Mesendoderm (in vitro differentiated cells): ENCODE measurements around the gene TRAF7.

Source experiments
- DNase-seq: peaks from one replicate; pipeline ENCODE4 v3.0.0; 2013
- H2AK5ac ChIP-seq: 2 replicates; pipeline ENCODE4 v1.6.1; 2013; ENCODE audit warnings: low read length, inconsistent platforms
- H2BK120ac ChIP-seq: 2 replicates; pipeline ENCODE4 v1.6.1; 2013; ENCODE audit warnings: low read depth, mild to moderate bottlenecking, low read length, moderate library complexity, mixed read lengths
- H2BK15ac ChIP-seq: replicated peaks from 2 replicates; pipeline ENCODE4 v1.6.1; 2013; ENCODE audit warnings: low read depth, mild to moderate bottlenecking, moderate library complexity
- H2BK5ac ChIP-seq: 2 replicates; pipeline ENCODE4 v1.6.1; 2013; ENCODE audit warnings: low read length, inconsistent platforms
- H3K18ac ChIP-seq: 2 replicates; pipeline ENCODE4 v1.6.1; 2013; ENCODE audit warnings: mild to moderate bottlenecking, low read length, mixed read lengths
- H3K23ac ChIP-seq: one replicate; pipeline ENCODE4 v1.6.1; 2013; ENCODE audit warnings: low read length
- H3K27ac ChIP-seq: 2 replicates; pipeline ENCODE4 v1.5.1; 2013; ENCODE audit warnings: low read depth, mild to moderate bottlenecking, inconsistent platforms, low read length, moderate library complexity
- H3K27me3 ChIP-seq: 2 replicates; pipeline ENCODE4 v1.6.1; 2013; ENCODE audit warnings: low read length, control low read depth, mild to moderate bottlenecking, inconsistent platforms; ENCODE audit not compliant: insufficient read depth, poor library complexity
- H3K36me3 ChIP-seq: 2 replicates; pipeline ENCODE4 v1.6.1; 2013; ENCODE audit warnings: low read length, inconsistent platforms; ENCODE audit not compliant: control insufficient read depth, insufficient read depth
- H3K4ac ChIP-seq: one replicate; pipeline ENCODE4 v1.6.1; 2013; ENCODE audit warnings: low read depth, mild to moderate bottlenecking, low read length, moderate library complexity
- H3K4me1 ChIP-seq: 2 replicates; pipeline ENCODE4 v1.6.1; 2013; ENCODE audit warnings: low read depth, low read length, inconsistent platforms; ENCODE audit not compliant: control insufficient read depth
- H3K4me2 ChIP-seq: 2 replicates; pipeline ENCODE4 v1.6.1; 2013; ENCODE audit warnings: low read length
- H3K4me3 ChIP-seq: 2 replicates; pipeline ENCODE4 v1.5.1; 2013; ENCODE audit warnings: mild to moderate bottlenecking, low read length
- H3K56ac ChIP-seq: one replicate; pipeline ENCODE4 v1.6.1; 2013; ENCODE audit warnings: low read length
- H3K79me1 ChIP-seq: 2 replicates; pipeline ENCODE4 v1.6.1; 2013; ENCODE audit warnings: low read length, inconsistent platforms
- H3K79me2 ChIP-seq: 2 replicates; pipeline ENCODE4 v1.6.1; 2013; ENCODE audit warnings: mild to moderate bottlenecking, low read length; ENCODE audit not compliant: control insufficient read depth, insufficient read depth
- H3K9ac ChIP-seq: 2 replicates; pipeline ENCODE4 v1.6.1; 2013; ENCODE audit warnings: low read length, inconsistent platforms
- H4K5ac ChIP-seq: one replicate; pipeline ENCODE4 v1.6.1; 2013; ENCODE audit warnings: low read length
- H4K8ac ChIP-seq: one replicate; pipeline ENCODE4 v1.6.1; 2013; ENCODE audit warnings: low read depth, mild to moderate bottlenecking, control low read depth, low read length, moderate library complexity
- WGBS: extraction: QIAGEN DNeasy Blood & Tissue Kit; methylation state at CpG from one replicate; pipeline ENCODE4 v1.1.7; 2013; ENCODE audit warnings: low lambda C conversion rate, missing lambda C conversion rate; ENCODE audit not compliant: insufficient coverage; ENCODE audit errors: extremely low coverage; 5-methylcytosine and 5-hydroxymethylcytosine counted together

TRAF7 gene

GRCh38 chr16:2214719-2214968 is 59.1 kb downstream of the TRAF7 start, which contains the start of gene PGP:
Gene PGP, minus strand, starts transcription at chr16:2214840. Its CDS starts 63 bp downstream, at chr16:2214777.
- H3K4me3 ChIP-seq = peak within 1 kb of the TSS; percentile 95
- H3K4me1 ChIP-seq = peaks cover 3% of the 10 kb centered on the region
- no peak within 1 kb of the TSS for H3K23ac ChIP-seq
- peak within 1 kb of the TSS; percentile 82 for H3K18ac ChIP-seq
- no peak within 1 kb of the TSS for H4K8ac ChIP-seq
- H3K9ac ChIP-seq = peak within 1 kb of the TSS; percentile 100
- H4K5ac ChIP-seq = peak within 1 kb of the TSS; percentile 71
- no peak for DNase-seq
- peak within 1 kb of the TSS; percentile 96 for H2BK5ac ChIP-seq
- no peaks in the 10 kb centered on the region for H3K27me3 ChIP-seq
- H3K56ac ChIP-seq = peak within 1 kb of the TSS; percentile 99
- peak within 1 kb of the TSS; percentile 97 for H3K4ac ChIP-seq
- H3K79me1 ChIP-seq = peaks cover 12% of the 10 kb centered on the region
- H3K4me2 ChIP-seq = peak within 1 kb of the TSS; percentile 85
- WGBS = no CpG with 5 or more reads among the region's 48 CpGs
- H3K27ac ChIP-seq = peak within 1 kb of the TSS; percentile 91
- no peak within 1 kb of the TSS for H2BK120ac ChIP-seq
- peak within 1 kb of the TSS; percentile 78 for H2AK5ac ChIP-seq
- H3K79me2 ChIP-seq = peaks cover 24% of the 10 kb centered on the region
- H2BK15ac ChIP-seq = no peak within 1 kb of the TSS
- peaks cover 3% of the 10 kb centered on the region for H3K36me3 ChIP-seq

DNA sequence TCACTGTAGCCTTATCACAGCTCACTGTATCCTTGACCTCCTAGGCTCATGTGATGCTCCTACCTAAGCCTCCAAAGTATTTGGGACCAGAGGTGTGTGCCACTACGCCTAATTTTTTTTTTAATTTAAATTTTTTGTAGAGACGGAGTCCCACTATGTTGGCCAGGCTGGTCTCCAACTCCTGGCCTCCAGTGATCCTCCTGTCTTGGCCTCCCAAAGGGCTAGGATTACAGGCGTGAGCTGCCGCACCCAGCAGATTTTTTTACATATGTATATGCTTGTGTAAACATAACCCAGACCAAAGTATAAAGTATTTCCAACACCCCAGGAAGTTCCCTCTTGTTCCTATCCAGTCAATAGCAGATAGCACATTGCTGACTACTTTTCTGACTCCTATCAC is 60.7 kb downstream of the TRAF7 start:
- no peak for DNase-seq
- no peak overlapping the region for H3K18ac ChIP-seq
- H4K8ac ChIP-seq = no peak overlapping the region
- no peak overlapping the region for H3K56ac ChIP-seq
- peaks cover 3% of the 10 kb centered on the region for H3K4me1 ChIP-seq
- no peak overlapping the region for H2AK5ac ChIP-seq
- peaks cover 12% of the 10 kb centered on the region for H3K79me1 ChIP-seq
- H3K27ac ChIP-seq = no peak overlapping the region
- peak overlapping the region; percentile 40 for H3K9ac ChIP-seq
- peaks cover 24% of the 10 kb centered on the region for H3K79me2 ChIP-seq
- H3K23ac ChIP-seq = no peak overlapping the region
- H3K36me3 ChIP-seq = peaks cover 3% of the 10 kb centered on the region
- H3K27me3 ChIP-seq = no peaks in the 10 kb centered on the region
- no peak overlapping the region for H3K4me2 ChIP-seq
- no peak overlapping the region for H2BK5ac ChIP-seq
- H2BK120ac ChIP-seq = no peak overlapping the region
- H4K5ac ChIP-seq = no peak overlapping the region
- no CpG with 5 or more reads among the region's 4 CpGs for WGBS
- H3K4me3 ChIP-seq = no peak overlapping the region
- H3K4ac ChIP-seq = peak overlapping the region; percentile 24
- no peak overlapping the region for H2BK15ac ChIP-seq

DNA sequence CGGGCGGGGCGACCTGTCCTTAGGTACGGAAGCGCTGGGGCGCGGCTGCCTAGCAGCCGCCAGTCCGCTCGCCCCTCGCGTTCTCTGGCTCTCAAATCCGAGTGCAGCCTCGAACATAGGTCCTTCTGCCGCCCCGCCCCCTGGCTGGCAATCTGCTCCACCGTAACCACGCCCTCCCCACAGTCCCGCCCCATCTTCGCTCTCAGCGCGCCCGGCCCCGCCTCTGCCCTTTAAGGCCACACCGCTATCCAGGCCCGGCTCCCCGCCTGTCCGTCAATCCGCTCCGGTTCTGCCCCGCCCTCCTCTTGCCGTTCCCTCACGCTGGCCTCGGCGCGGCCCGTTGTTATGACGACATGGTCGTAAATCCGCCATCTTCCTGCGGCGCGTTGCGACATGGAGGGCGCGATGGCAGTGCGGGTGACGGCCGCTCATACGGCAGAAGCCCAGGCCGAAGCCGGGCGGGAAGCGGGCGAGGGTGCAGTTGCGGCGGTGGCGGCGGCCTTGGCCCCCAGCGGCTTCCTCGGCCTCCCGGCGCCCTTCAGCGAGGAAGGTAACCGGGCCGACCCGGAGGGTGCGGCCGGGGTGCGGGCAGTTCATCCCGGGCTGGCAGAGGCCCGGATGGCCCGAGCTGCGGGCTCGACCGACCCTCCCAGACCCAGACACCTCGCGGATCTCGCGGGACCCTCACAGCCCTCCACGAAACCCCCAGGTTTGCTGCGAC is 67.8 kb downstream of the TRAF7 start, which contains the start of gene E4F1:
E4F1 (plus strand) TSS at position 371 of the 721 bp plus-strand sequence; CDS start at position 394, 23 bp downstream.
- Histone ChIP-seq H3K36me3 (no peaks in the 10 kb centered on the region), H2BK15ac (no peak within 1 kb of the TSS), H3K9ac (peak within 1 kb of the TSS; percentile 93), H3K27me3 (no peaks in the 10 kb centered on the region), H3K18ac (peak within 1 kb of the TSS; percentile 22), H3K4me1 (no peaks in the 10 kb centered on the region), H4K8ac (no peak within 1 kb of the TSS), H3K27ac (peak within 1 kb of the TSS; percentile 14), H4K5ac (no peak within 1 kb of the TSS), H3K56ac (peak within 1 kb of the TSS; percentile 94), H3K4me2 (peak within 1 kb of the TSS; percentile 90), H2BK5ac (no peak within 1 kb of the TSS), H3K79me2 (peaks cover 21% of the 10 kb centered on the region), H2BK120ac (no peak within 1 kb of the TSS), H3K4ac (no peak within 1 kb of the TSS), H3K23ac (no peak within 1 kb of the TSS), H3K4me3 (peak within 1 kb of the TSS; percentile 93), H3K79me1 (peaks cover 15% of the 10 kb centered on the region), H2AK5ac (no peak within 1 kb of the TSS)
- peak; percentile 100 for DNase-seq
- no CpG with 5 or more reads among the region's 82 CpGs for WGBS

DNA sequence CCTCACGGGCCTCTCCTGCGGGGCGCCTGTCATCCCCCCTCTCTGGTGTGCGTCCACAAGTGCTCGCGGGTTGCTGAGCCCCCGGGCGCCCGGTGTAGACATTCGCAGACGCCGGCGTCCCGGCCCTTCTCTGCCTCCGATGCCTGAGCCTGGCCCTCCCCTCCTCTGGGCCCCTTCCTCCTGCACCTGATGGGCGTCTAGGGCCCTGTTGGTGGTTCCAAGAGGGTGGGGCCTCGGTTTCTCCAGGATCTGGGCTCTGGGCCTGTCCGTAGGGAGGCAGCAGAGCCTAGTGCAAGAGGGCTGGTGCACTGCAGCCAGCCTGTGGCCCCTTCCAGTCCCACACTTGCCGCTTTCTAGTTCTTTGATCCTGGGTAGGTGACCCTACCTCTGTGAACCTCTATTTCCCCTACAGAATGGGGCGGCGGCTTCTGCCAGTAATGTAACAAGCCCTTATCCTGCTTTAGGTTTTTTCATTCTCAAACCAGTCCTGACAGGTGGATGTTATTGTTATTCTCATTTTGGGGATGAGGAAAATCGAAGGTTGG is 68.4 kb downstream of the TRAF7 start:
- WGBS = no CpG with 5 or more reads among the region's 22 CpGs
- no peak overlapping the region for H4K8ac ChIP-seq
- peak; percentile 61 for DNase-seq

GRCh38 chr16:2226245-2226793 is 70.7 kb downstream of the TRAF7 start:
- Histone ChIP-seq H3K56ac (no peak overlapping the region), H3K27me3 (no peaks in the 10 kb centered on the region), H3K4me1 (no peaks in the 10 kb centered on the region), H4K8ac (no peak overlapping the region), H2BK5ac (no peak overlapping the region), H3K4me2 (no peak overlapping the region), H3K79me2 (peaks cover 21% of the 10 kb centered on the region), H2AK5ac (no peak overlapping the region), H3K79me1 (peaks cover 15% of the 10 kb centered on the region), H3K4me3 (no peak overlapping the region), H3K18ac (no peak overlapping the region), H3K23ac (peak overlapping the region; percentile 89), H3K9ac (no peak overlapping the region), H3K27ac (no peak overlapping the region), H3K4ac (no peak overlapping the region), H4K5ac (no peak overlapping the region), H2BK120ac (no peak overlapping the region), H2BK15ac (no peak overlapping the region), H3K36me3 (no peaks in the 10 kb centered on the region)
- no CpG with 5 or more reads among the region's 9 CpGs for WGBS
- DNase-seq = no peak

More for the DNA sequence above, 68.4 kb downstream of the TRAF7 start:
- H3K18ac ChIP-seq = peak overlapping the region; percentile 22
- H3K4me2 ChIP-seq = peak overlapping the region; percentile 90
- no peak overlapping the region for H3K4ac ChIP-seq
- H2BK15ac ChIP-seq = no peak overlapping the region
- H3K4me1 ChIP-seq = no peaks in the 10 kb centered on the region
- H3K27ac ChIP-seq = peak overlapping the region; percentile 14
- H2BK5ac ChIP-seq = no peak overlapping the region
- H3K79me1 ChIP-seq = peaks cover 15% of the 10 kb centered on the region
- no peaks in the 10 kb centered on the region for H3K27me3 ChIP-seq
- peak overlapping the region; percentile 93 for H3K9ac ChIP-seq
- H2BK120ac ChIP-seq = no peak overlapping the region
- H3K4me3 ChIP-seq = peak overlapping the region; percentile 93
- no peak overlapping the region for H2AK5ac ChIP-seq
- H4K5ac ChIP-seq = no peak overlapping the region
- H3K79me2 ChIP-seq = peaks cover 21% of the 10 kb centered on the region
- peak overlapping the region; percentile 94 for H3K56ac ChIP-seq
- H3K36me3 ChIP-seq = no peaks in the 10 kb centered on the region
- no peak overlapping the region for H3K23ac ChIP-seq
